Measurements from ENCODE around the gene CHST3.
"Not testable (repeated sequence)": the region's sequence is repeated elsewhere in the genome, so short reads cannot be mapped to it uniquely, and the experiment has no call there.

The CHST3 gene

DNA sequence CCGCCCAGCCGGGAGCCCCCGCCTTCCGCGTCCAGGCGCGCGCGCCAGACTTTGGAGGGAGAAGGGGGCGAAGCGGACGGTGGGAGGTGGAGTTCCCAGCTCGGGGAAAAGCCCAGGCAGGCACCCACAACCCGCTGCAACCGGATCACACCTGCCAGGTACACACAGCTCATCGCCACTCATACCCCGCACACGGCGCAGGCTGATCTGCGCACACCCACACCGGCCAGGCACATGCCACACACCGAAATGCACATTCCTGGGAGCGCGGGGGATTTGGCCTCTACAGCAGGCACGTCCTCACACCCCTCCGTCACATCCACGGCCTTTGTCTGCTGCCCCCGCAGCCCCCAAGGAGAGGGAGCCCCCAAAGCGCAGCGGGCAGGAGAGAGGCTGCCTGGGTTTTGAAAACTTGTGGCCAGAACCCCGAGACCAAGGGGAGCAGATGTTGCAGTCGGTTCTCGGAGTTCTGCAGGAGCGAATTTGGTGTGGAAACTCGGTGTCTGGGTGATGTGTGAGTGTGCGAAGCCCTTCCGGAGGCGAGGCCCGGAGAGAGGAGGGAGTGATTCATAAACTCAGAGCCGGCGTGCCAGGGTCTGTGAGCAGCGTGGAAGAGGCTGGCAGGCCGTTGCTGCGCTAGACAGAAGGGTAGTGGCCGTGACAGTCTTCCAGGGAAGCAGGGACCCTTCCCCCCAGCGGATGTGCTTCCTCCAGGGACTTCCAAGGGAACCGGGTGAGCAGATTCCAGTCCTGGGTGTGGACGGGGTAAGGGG lies 734 bp downstream of the CHST3 start:
- FAIRE-seq (no peak), DNase-seq (ENCODE audit: insufficient read length, low spot score) (no peak)
- no peak for TF ChIP-seq TAF1 (IDR thresholded peaks at IDR 0.05; ENCODE audit: low read depth, low read length)
- no peak for TF ChIP-seq POLR2A (IDR thresholded peaks at IDR 0.05; ENCODE audit: low read depth, low read length)
- no peak for TF ChIP-seq PAX5 (IDR thresholded peaks at IDR 0.05; ENCODE audit: insufficient read depth, low read length, severe bottlenecking)
- TF ChIP-seq SPI1 (IDR thresholded peaks at IDR 0.05; ENCODE audit: low read depth, low read length): no peak
- TF ChIP-seq POU2F2 (IDR thresholded peaks at IDR 0.05; ENCODE audit: low read depth, low read length): no peak
- no peak for TF ChIP-seq POLR2AphosphoS5 (IDR thresholded peaks at IDR 0.05; ENCODE audit: low read depth, low read length)

GRCh38 chr10:71965623-71966022 lies 1.4 kb downstream of the CHST3 start:
- FAIRE-seq: no peak
- TF ChIP-seq POLR2AphosphoS5 (IDR thresholded peaks at IDR 0.05; ENCODE audit: low read depth, low read length): no peak
- no peak for TF ChIP-seq TAF1 (IDR thresholded peaks at IDR 0.05; ENCODE audit: low read depth, low read length)
- TF ChIP-seq SPI1 (IDR thresholded peaks at IDR 0.05; ENCODE audit: low read depth, low read length): no peak
- no peak for TF ChIP-seq POU2F2 (IDR thresholded peaks at IDR 0.05; ENCODE audit: low read depth, low read length)
- TF ChIP-seq POLR2A (IDR thresholded peaks at IDR 0.05; ENCODE audit: low read depth, low read length): no peak
- no peak for TF ChIP-seq PAX5 (IDR thresholded peaks at IDR 0.05; ENCODE audit: insufficient read depth, low read length, severe bottlenecking)
- no peak for DNase-seq (ENCODE audit: insufficient read length, low spot score)

- TF ChIP-seq POLR2A (IDR thresholded peaks at IDR 0.05; ENCODE audit: low read depth, low read length) (no peak), POLR2AphosphoS5 (IDR thresholded peaks at IDR 0.05; ENCODE audit: low read depth, low read length) (no peak), SPI1 (IDR thresholded peaks at IDR 0.05; ENCODE audit: low read depth, low read length) (no peak), TAF1 (IDR thresholded peaks at IDR 0.05; ENCODE audit: low read depth, low read length) (no peak), PAX5 (IDR thresholded peaks at IDR 0.05; ENCODE audit: insufficient read depth, low read length, severe bottlenecking) (no peak), POU2F2 (IDR thresholded peaks at IDR 0.05; ENCODE audit: low read depth, low read length) (no peak)
- FAIRE-seq (no peak), DNase-seq (ENCODE audit: insufficient read length, low spot score) (no peak)
These were observed 2.1 kb downstream of the CHST3 start for GRCh38 chr10:71966046-71967004.

- not testable (repeated sequence) for FAIRE-seq; DNase-seq (ENCODE audit: insufficient read length, low spot score)
These were observed 3.8 kb downstream of the CHST3 start for GRCh38 chr10:71967958-71968357.

- DNase-seq (ENCODE audit: insufficient read length, low spot score) (no peak), FAIRE-seq (no peak)
- TF ChIP-seq TAF1 (IDR thresholded peaks at IDR 0.05; ENCODE audit: low read depth, low read length) (no peak), POLR2A (IDR thresholded peaks at IDR 0.05; ENCODE audit: low read depth, low read length) (no peak), SPI1 (IDR thresholded peaks at IDR 0.05; ENCODE audit: low read depth, low read length) (no peak), POLR2AphosphoS5 (IDR thresholded peaks at IDR 0.05; ENCODE audit: low read depth, low read length) (no peak), POU2F2 (IDR thresholded peaks at IDR 0.05; ENCODE audit: low read depth, low read length) (no peak), PAX5 (IDR thresholded peaks at IDR 0.05; ENCODE audit: insufficient read depth, low read length, severe bottlenecking) (no peak)
These were observed 4.6 kb downstream of the CHST3 start for GRCh38 chr10:71968553-71969474.

GRCh38 chr10:71969929-71970328 lies 5.7 kb downstream of the CHST3 start:
- DNase-seq (ENCODE audit: insufficient read length, low spot score) (no peak), FAIRE-seq (no peak)
- no peak for TF ChIP-seq POU2F2 (IDR thresholded peaks at IDR 0.05; ENCODE audit: low read depth, low read length)
- no peak for TF ChIP-seq POLR2AphosphoS5 (IDR thresholded peaks at IDR 0.05; ENCODE audit: low read depth, low read length)

GRCh38 chr10:71970331-71970730 lies 6.1 kb downstream of the CHST3 start:
- no peak for TF ChIP-seq POLR2AphosphoS5 (IDR thresholded peaks at IDR 0.05; ENCODE audit: low read depth, low read length)
- no peak for TF ChIP-seq PAX5 (IDR thresholded peaks at IDR 0.05; ENCODE audit: insufficient read depth, low read length, severe bottlenecking)
- TF ChIP-seq POLR2A (IDR thresholded peaks at IDR 0.05; ENCODE audit: low read depth, low read length): no peak
- no peak for TF ChIP-seq TAF1 (IDR thresholded peaks at IDR 0.05; ENCODE audit: low read depth, low read length)
- no peak for TF ChIP-seq POU2F2 (IDR thresholded peaks at IDR 0.05; ENCODE audit: low read depth, low read length)
- no peak for TF ChIP-seq SPI1 (IDR thresholded peaks at IDR 0.05; ENCODE audit: low read depth, low read length)
- DNase-seq (ENCODE audit: insufficient read length, low spot score) (no peak), FAIRE-seq (no peak)

GRCh38 chr10:71970869-71971268 lies 6.7 kb downstream of the CHST3 start:
- FAIRE-seq (no peak), DNase-seq (ENCODE audit: insufficient read length, low spot score) (no peak)
- TF ChIP-seq POLR2AphosphoS5 (IDR thresholded peaks at IDR 0.05; ENCODE audit: low read depth, low read length) (no peak), POLR2A (IDR thresholded peaks at IDR 0.05; ENCODE audit: low read depth, low read length) (no peak), SPI1 (IDR thresholded peaks at IDR 0.05; ENCODE audit: low read depth, low read length) (no peak), PAX5 (IDR thresholded peaks at IDR 0.05; ENCODE audit: insufficient read depth, low read length, severe bottlenecking) (no peak), TAF1 (IDR thresholded peaks at IDR 0.05; ENCODE audit: low read depth, low read length) (no peak), POU2F2 (IDR thresholded peaks at IDR 0.05; ENCODE audit: low read depth, low read length) (no peak)

DNA sequence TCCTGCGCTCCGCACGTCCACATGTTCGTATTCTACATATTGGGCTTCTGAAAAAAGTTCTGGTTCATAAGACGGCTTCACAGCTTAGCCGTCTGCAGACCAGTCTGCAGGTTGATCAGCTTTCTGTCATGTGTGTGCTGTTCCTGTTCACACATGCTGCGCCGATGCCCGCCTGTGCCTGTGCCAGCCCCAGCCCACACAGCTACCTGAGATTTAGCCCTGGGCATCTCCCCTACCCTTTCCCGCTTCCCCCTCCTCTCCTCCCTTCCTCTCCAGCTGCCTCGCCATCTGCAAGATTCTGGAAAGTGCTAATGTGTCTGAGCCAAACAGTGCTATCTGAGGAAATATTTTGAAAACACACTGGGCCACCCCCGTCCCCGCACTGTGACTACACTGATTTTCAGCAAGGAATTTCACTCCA lies 7.1 kb downstream of the CHST3 start:
- no peak for DNase-seq (ENCODE audit: insufficient read length, low spot score)
- TF ChIP-seq POLR2A (IDR thresholded peaks at IDR 0.05; ENCODE audit: low read depth, low read length): no peak
- no peak for TF ChIP-seq POU2F2 (IDR thresholded peaks at IDR 0.05; ENCODE audit: low read depth, low read length)
- TF ChIP-seq PAX5 (IDR thresholded peaks at IDR 0.05; ENCODE audit: insufficient read depth, low read length, severe bottlenecking): no peak
- TF ChIP-seq TAF1 (IDR thresholded peaks at IDR 0.05; ENCODE audit: low read depth, low read length): no peak
- no peak for TF ChIP-seq SPI1 (IDR thresholded peaks at IDR 0.05; ENCODE audit: low read depth, low read length)
- TF ChIP-seq POLR2AphosphoS5 (IDR thresholded peaks at IDR 0.05; ENCODE audit: low read depth, low read length): no peak
- FAIRE-seq: no peak
